CD4-positive, alpha-beta T cell (primary cell): ENCODE results near the gene CHI3L2. TPM values are rescaled to one million over a fixed set of nuclear protein-coding genes. Genes with fewer than 3 reads are reported as not detected.

Experiments
- ATAC-seq: fragments of 200-7000 bp; cut with Tn5 transposase; one replicate; pipeline ENCODE4 v1.10.0; 2022; ENCODE audit warnings: mild to moderate bottlenecking; ENCODE audit not compliant: poor library complexity
- CTCF ChIA-PET: fragments of 350-600 bp; sonication (Branson Sonifier 250); formaldehyde crosslinking; loops from one replicate; lab custom pipeline; 2021; ENCODE audit warnings: antibody characterized with exemption, inconsistent platforms; lab: Charles Lee
- POLR2A ChIA-PET: fragments of 350-600 bp; sonication (Branson Sonifier 250); formaldehyde crosslinking; loops from one replicate; lab custom pipeline; 2021; ENCODE audit warnings: antibody characterized with exemption, inconsistent platforms; lab: Charles Lee
- DNase-seq, 14 experiments: peaks; one replicate each; pipeline ENCODE4 v3.0.0-alpha.2; 2013 to 2020; ENCODE audit warnings: mixed read lengths in 2 of 14
- H3K27ac ChIP-seq, 2 donors: one replicate each; pipeline versions ENCODE4 v1.5.1 to v1.7.0; 2013; ENCODE audit warnings: low read length in 2 of 2, low read depth in 1 of 2, mild to moderate bottlenecking in 1 of 2
- H3K27me3 ChIP-seq, 2 experiments: 1 replicate in 1 of 2; 2 replicates in 1 of 2; pipeline versions ENCODE4 v1.6.1 to v1.7.0; 2013; ENCODE audit warnings: low read length in 2 of 2, control low read depth in 1 of 2, mild to moderate bottlenecking in 1 of 2, moderate library complexity in 1 of 2; ENCODE audit not compliant: insufficient read depth in 2 of 2, control insufficient read depth in 1 of 2
- H3K36me3 ChIP-seq: one replicate; pipeline ENCODE4 v1.6.1; 2013; ENCODE audit warnings: low read length, control low read depth; ENCODE audit not compliant: insufficient read depth
- H3K4me1 ChIP-seq: one replicate; pipeline ENCODE4 v1.6.1; 2013; ENCODE audit warnings: low read length, control low read depth; ENCODE audit not compliant: insufficient read depth
- H3K4me3 ChIP-seq: one replicate; pipeline ENCODE4 v1.5.1; 2013; ENCODE audit warnings: mild to moderate bottlenecking, low read length, moderate library complexity
- H3K9me3 ChIP-seq, 2 experiments: 1 replicate in 1 of 2; 2 replicates in 1 of 2; pipeline versions ENCODE4 v1.6.1 to v1.7.0; 2013; ENCODE audit warnings: low read length in 2 of 2, mild to moderate bottlenecking in 2 of 2, control low read depth in 1 of 2, moderate library complexity in 1 of 2; ENCODE audit not compliant: control insufficient read depth in 1 of 2, insufficient read depth in 1 of 2
- H3K27ac Mint-ChIP-seq: one replicate; pipeline ENCODE4 v1.8.0; 2020; ENCODE audit warnings: mixed read lengths
- H3K27me3 Mint-ChIP-seq: one replicate; pipeline ENCODE4 v1.8.0; 2021; ENCODE audit warnings: mixed read lengths
- H3K36me3 Mint-ChIP-seq: one replicate; pipeline ENCODE4 v1.8.0; 2021; ENCODE audit warnings: low read depth, mixed read lengths
- H3K4me1 Mint-ChIP-seq: one replicate; pipeline ENCODE4 v1.8.0; 2021; ENCODE audit warnings: low read depth, mixed read lengths
- H3K4me3 Mint-ChIP-seq: one replicate; pipeline ENCODE4 v1.8.0; 2020; ENCODE audit warnings: mild to moderate bottlenecking, mixed read lengths
- H3K9me3 Mint-ChIP-seq: one replicate; pipeline ENCODE4 v1.8.0; 2020; ENCODE audit warnings: mixed read lengths
- intact Hi-C, 2 experiments: fragments of 100-400 bp; cut with DNase I in 1 of 2; cut with micrococcal nuclease in 1 of 2; formaldehyde crosslinking; loops; one replicate each; pipeline versions ENCODE4 v1.15.1 to v1.9.0; 2023 to 2025; cut with DNase I, micrococcal nuclease
- total RNA-seq, 174 experiments: library from RNA in 2 of 174; stranded (reverse) in 2 of 174; gene quantifications; one replicate each; pipeline ENCODE4 v1.2.3 and lab custom pipeline; 2021 to 2026
- TF ChIP-seq, protein P1 (sequence below): fragments of 200-600 bp; IDR thresholded peaks from one replicate; pipeline ENCODE4 v1.8.0; 2022; ENCODE audit warnings: antibody characterized with exemption, mild to moderate bottlenecking

Gene CHI3L2
- total RNA-seq, 2 experiments from 2014 or later, result 13.9 to 15.7 TPM

DNA sequence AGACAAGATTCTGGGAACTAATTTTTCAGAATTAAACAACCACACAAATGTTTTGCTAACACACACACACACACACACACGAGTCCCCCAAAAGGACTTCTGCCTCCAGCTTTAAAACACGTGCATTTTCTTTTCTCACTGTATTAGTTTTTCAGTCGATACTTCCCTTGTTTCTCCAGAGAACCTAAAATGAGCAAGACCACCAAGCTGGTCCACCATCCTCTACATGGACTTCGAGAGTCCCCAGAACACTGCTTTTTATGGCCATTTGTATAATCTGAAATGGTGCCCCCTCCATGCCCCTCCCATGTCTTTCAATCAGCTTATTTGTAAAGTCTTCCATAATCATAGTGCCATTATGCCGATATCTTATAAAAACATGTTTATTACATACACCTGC, 10.8 kb upstream of the CHI3L2 start:
- ChIA-PET CTCF (interaction anchor here (2.7 to 10.9 kb wide), 2 partner anchors 10 to 18 kb away, joined by 10 to 135 read pairs; partner anchors contain the start of gene DENND2D), POLR2A (interaction anchor here (0.7 to 22.0 kb wide), 11 partner anchors 10 to 570 kb away, joined by 3 to 756 read pairs (median 5); partner anchors contain the start of genes CEPT1, CHI3L2, DENND2D and DRAM2)
- Histone ChIP-seq H3K27ac (peak overlapping the region; percentile 76 to 88), H3K36me3 (no peaks in the 10 kb centered on the region), H3K9me3 (no peaks in the 10 kb centered on the region), H3K4me1 (peaks cover 94% of the 10 kb centered on the region), H3K27me3 (no peaks in the 10 kb centered on the region), H3K4me3 (no peak overlapping the region)
- Mint-ChIP-seq H3K9me3 (peaks cover 13% of the 10 kb centered on the region), H3K27ac (peak overlapping the region; percentile 98), H3K4me1 (peaks cover 97% of the 10 kb centered on the region), H3K36me3 (peaks cover 26% of the 10 kb centered on the region), H3K27me3 (peaks cover 5% of the 10 kb centered on the region), H3K4me3 (peak overlapping the region; percentile 80)
- TF ChIP-seq, protein P1, sequence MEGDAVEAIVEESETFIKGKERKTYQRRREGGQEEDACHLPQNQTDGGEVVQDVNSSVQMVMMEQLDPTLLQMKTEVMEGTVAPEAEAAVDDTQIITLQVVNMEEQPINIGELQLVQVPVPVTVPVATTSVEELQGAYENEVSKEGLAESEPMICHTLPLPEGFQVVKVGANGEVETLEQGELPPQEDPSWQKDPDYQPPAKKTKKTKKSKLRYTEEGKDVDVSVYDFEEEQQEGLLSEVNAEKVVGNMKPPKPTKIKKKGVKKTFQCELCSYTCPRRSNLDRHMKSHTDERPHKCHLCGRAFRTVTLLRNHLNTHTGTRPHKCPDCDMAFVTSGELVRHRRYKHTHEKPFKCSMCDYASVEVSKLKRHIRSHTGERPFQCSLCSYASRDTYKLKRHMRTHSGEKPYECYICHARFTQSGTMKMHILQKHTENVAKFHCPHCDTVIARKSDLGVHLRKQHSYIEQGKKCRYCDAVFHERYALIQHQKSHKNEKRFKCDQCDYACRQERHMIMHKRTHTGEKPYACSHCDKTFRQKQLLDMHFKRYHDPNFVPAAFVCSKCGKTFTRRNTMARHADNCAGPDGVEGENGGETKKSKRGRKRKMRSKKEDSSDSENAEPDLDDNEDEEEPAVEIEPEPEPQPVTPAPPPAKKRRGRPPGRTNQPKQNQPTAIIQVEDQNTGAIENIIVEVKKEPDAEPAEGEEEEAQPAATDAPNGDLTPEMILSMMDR, result no peak
- intact Hi-C loops, result loop anchor here (1.0 to 10.0 kb wide), 7 partner anchors 9 to 398 kb away; partner anchors contain the start of genes CEPT1 (in 1 of the 2), DENND2D (in 1 of the 2), DRAM2 (in 1 of the 2) and LRIF1 (in 1 of the 2)
- ATAC-seq, result no peak
- DNase-seq, result no peak

DNA sequence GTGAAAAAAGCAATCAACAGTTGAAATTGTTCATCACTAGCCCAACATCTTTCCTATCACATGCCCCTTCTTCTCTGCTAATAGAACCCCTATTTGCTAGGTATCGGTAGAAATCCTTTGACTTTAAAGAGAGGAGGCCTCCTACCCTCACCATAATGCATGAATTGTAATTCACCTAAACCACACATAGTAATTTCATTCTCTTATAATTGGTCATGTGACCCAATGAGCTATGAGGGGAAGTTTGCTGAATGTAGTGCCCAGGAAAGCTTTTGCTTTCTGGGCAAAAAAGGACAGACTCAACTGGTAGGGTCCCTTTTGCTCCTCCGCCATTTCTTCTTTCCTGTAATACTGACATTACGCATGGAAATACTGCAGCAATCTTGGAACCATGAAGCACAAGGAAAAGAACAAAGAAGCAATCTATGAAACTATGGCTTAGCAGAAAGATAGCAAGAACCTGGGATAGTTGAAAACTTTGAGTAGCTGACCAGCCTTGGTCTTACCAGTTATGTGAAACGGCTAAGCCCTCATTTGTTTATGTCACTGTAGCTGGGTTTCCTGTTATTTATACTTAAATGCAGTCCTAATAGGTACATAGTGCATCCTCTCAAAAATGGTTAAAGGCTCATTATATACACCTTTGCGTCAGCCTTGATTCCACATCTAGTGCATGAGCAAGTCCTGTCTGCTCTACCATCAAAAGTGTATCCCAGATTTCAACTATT, 10.2 kb upstream of the CHI3L2 start:
- Histone ChIP-seq H3K4me1 (peaks cover 100% of the 10 kb centered on the region), H3K27me3 (no peaks in the 10 kb centered on the region), H3K9me3 (no peaks in the 10 kb centered on the region), H3K4me3 (no peak overlapping the region), H3K27ac (peak overlapping the region; percentile 76 to 88), H3K36me3 (no peaks in the 10 kb centered on the region)
- peak overlapping the region; percentile 98 for H3K27ac Mint-ChIP-seq
- TF ChIP-seq, protein P1, result no peak
- H3K4me1 Mint-ChIP-seq, result peaks cover 99% of the 10 kb centered on the region
- peaks cover 13% of the 10 kb centered on the region for H3K9me3 Mint-ChIP-seq
- POLR2A ChIA-PET, result interaction anchor here (0.7 to 22.0 kb wide), 13 partner anchors 8 to 570 kb away, joined by 3 to 756 read pairs (median 6); partner anchors contain the start of genes CEPT1, CHI3L2, DENND2D and DRAM2
- intact Hi-C loops, result loop anchor here (5.0 to 10.0 kb wide), 4 partner anchors 75 to 397 kb away; partner anchors contain the start of genes CEPT1 (in 1 of the 2), DRAM2 (in 1 of the 2), LRIF1 (in 1 of the 2) and RAP1A (in 1 of the 2)
- H3K27me3 Mint-ChIP-seq, result peaks cover 5% of the 10 kb centered on the region
- CTCF ChIA-PET, result interaction anchor here (2.7 to 10.9 kb wide), 2 partner anchors 10 to 18 kb away, joined by 10 to 135 read pairs; partner anchors contain the start of gene DENND2D
- peak overlapping the region; percentile 80 for H3K4me3 Mint-ChIP-seq
- DNase-seq, result no peak
- H3K36me3 Mint-ChIP-seq, result peaks cover 26% of the 10 kb centered on the region
- ATAC-seq, result no peak

DNA sequence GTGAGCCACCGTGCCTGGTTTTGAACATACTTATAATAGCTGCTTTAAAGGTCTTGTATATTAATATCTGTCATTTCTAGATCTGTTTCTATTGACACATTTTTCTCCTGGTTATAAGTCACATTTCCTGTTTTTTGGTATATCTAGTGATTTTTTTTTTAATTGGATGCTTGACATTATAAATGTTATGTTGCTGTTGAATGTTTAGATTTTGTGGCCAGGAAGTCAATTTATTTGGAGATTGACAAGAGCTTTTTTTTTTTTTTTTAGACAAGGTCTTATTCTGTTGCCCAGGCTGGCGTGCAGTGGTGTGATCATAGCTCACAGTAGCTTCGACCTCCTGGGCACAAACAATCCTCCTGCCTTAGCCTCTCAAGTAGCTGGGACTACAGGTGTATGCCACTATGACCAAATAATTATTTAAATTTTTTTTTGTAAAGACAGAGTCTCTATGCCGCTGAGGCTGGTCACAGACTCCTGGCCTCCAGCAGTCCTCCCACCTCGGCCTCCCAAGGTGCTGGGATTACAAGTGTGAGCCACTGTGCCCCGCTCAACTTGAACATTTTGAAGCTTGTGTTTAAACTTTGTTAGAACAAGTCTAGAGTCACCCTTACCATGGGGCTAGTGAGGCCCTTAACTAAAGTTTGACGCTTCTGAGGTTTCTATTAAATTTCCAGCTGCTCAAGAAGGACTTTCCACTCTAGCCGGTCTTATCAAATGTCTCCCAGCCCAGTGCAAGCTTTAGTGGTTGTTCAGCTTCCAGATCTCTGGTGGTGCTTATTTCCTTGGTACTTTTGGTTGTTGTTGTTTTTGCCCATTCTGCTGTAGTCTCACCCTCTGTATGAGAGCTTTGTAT, 8.6 kb upstream of the CHI3L2 start:
- Mint-ChIP-seq H3K9me3 (peaks cover 13% of the 10 kb centered on the region), H3K36me3 (peaks cover 20% of the 10 kb centered on the region), H3K4me1 (peaks cover 97% of the 10 kb centered on the region), H3K27ac (peak overlapping the region; percentile 98), H3K4me3 (peak overlapping the region; percentile 69), H3K27me3 (peaks cover 5% of the 10 kb centered on the region)
- Histone ChIP-seq H3K4me1 (peaks cover 97% of the 10 kb centered on the region), H3K36me3 (no peaks in the 10 kb centered on the region), H3K9me3 (no peaks in the 10 kb centered on the region), H3K27ac (peak overlapping the region; percentile 70 to 88), H3K4me3 (no peak overlapping the region), H3K27me3 (no peaks in the 10 kb centered on the region)
- ChIA-PET CTCF (interaction anchor here (0.7 to 10.9 kb wide), 2 partner anchors 20 to 53 kb away, joined by 3 to 135 read pairs; partner anchors contain the start of gene DENND2D), POLR2A (interaction anchor here (0.8 to 22.0 kb wide), 15 partner anchors 10 to 545 kb away, joined by 3 to 756 read pairs (median 5); partner anchors contain the start of genes CEPT1, DENND2D, DRAM2 and LRIF1)
- TF ChIP-seq, protein P1, result no peak
- ATAC-seq, result no peak
- peak in 1 of 14 experiments; percentile 55 for DNase-seq
- intact Hi-C loops, result loop anchor here (5.0 to 10.0 kb wide), 4 partner anchors 77 to 396 kb away; partner anchors contain the start of genes CEPT1 (in 1 of the 2), DRAM2 (in 1 of the 2), LRIF1 (in 1 of the 2) and RAP1A (in 1 of the 2)
